Measurements from ENCODE around the gene LRRC71.

- TF ChIP-seq, protein P1, sequence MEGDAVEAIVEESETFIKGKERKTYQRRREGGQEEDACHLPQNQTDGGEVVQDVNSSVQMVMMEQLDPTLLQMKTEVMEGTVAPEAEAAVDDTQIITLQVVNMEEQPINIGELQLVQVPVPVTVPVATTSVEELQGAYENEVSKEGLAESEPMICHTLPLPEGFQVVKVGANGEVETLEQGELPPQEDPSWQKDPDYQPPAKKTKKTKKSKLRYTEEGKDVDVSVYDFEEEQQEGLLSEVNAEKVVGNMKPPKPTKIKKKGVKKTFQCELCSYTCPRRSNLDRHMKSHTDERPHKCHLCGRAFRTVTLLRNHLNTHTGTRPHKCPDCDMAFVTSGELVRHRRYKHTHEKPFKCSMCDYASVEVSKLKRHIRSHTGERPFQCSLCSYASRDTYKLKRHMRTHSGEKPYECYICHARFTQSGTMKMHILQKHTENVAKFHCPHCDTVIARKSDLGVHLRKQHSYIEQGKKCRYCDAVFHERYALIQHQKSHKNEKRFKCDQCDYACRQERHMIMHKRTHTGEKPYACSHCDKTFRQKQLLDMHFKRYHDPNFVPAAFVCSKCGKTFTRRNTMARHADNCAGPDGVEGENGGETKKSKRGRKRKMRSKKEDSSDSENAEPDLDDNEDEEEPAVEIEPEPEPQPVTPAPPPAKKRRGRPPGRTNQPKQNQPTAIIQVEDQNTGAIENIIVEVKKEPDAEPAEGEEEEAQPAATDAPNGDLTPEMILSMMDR (IDR thresholded peaks at IDR 0.05), result no peak
- TF ChIP-seq POLR2AphosphoS5 (IDR thresholded peaks at IDR 0.05), result no peak
Observed at GRCh38 chr1:156882543-156882942, 37.9 kb upstream of the LRRC71 start.
